ENCODE measurements around the gene ID2. TPM values are rescaled to one million over a fixed set of nuclear protein-coding genes. Genes with fewer than 3 reads are reported as not detected.

The ID2 gene
- total RNA-seq, 4 donors from 2014 or later = 143 to 391 (median 188) TPM

DNA sequence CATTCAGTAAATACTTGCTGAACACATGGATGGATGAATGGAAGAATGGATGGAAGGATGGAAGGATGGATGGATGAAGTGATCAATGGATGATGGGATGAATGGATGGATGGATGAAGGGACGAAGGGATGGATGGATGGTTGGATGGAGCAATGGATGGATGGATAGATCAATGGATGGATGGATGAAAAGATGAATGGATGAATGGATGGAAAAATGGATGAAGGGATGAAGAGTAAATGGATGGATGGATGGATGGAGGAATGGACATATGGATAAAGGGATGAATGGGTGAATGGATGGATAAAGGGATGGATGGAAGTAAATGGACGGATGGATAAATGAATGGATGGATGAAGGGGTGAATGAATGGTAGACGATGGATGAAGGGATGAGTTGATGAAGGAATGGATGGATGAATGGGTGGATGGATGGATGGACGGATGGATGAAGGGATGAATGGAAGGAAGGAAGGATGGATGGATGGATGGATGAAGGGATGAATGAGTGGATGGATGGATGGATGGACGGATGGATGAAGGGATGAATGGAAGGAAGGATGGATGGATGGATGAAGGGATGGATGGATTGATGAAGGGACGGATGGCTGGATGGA is 13.9 kb upstream of the ID2 start:
- Histone ChIP-seq H3K36me3 (no peaks in the 10 kb centered on the region), H3K27me3 (no peaks in the 10 kb centered on the region), H3K27ac (no peak overlapping the region), H3K9me3 (no peaks in the 10 kb centered on the region), H3K4me3 (no peak overlapping the region), H3K4me1 (no peaks in the 10 kb centered on the region)
- no peak for TF ChIP-seq POLR2A (IDR thresholded peaks at IDR 0.05)
- TF ChIP-seq, protein P1, sequence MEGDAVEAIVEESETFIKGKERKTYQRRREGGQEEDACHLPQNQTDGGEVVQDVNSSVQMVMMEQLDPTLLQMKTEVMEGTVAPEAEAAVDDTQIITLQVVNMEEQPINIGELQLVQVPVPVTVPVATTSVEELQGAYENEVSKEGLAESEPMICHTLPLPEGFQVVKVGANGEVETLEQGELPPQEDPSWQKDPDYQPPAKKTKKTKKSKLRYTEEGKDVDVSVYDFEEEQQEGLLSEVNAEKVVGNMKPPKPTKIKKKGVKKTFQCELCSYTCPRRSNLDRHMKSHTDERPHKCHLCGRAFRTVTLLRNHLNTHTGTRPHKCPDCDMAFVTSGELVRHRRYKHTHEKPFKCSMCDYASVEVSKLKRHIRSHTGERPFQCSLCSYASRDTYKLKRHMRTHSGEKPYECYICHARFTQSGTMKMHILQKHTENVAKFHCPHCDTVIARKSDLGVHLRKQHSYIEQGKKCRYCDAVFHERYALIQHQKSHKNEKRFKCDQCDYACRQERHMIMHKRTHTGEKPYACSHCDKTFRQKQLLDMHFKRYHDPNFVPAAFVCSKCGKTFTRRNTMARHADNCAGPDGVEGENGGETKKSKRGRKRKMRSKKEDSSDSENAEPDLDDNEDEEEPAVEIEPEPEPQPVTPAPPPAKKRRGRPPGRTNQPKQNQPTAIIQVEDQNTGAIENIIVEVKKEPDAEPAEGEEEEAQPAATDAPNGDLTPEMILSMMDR (IDR thresholded peaks at IDR 0.05) = no peak
- DNase-seq = no peak

DNA sequence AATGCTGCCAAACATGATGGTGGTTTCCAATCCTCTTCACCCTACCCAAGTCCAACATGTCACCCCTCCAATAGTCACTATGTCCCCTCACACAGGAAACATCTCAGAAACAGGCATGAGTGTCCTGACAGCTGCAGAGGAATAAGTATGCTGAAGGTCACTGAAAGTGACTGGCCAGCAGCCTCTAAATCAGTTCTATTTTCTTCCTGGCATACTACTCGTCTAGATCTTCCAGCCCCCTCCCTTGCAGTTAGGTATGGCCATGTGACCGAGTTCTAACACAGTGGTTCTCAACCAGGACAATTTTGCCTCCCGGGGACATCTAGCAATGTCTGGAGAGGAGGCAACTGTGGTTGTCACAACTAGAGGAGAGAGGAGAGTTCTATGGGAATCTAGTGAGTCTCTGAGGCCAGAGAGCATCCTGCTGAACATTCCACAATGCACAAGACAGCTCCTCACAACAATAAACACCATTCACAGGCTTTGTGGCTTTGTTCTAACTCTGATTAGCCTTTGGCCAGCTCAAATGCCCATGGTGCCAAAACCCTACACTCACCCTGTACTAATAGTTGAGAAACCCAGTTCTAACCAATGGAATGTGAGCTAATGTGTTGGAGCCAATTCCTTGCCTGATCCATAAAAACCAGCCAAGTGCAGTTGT is 12.6 kb upstream of the ID2 start:
- DNase-seq = no peak
- H3K4me3 ChIP-seq = no peak overlapping the region
- H3K4me1 ChIP-seq = no peaks in the 10 kb centered on the region
- no peak overlapping the region for H3K27ac ChIP-seq
- H3K9me3 ChIP-seq = no peaks in the 10 kb centered on the region
- H3K27me3 ChIP-seq = no peaks in the 10 kb centered on the region
- H3K36me3 ChIP-seq = no peaks in the 10 kb centered on the region
- TF ChIP-seq POLR2A (IDR thresholded peaks at IDR 0.05) = no peak
- TF ChIP-seq, protein P1 (IDR thresholded peaks at IDR 0.05) = no peak

- H3K9me3 ChIP-seq = peaks cover 0 to 9% (median 4%) of the 10 kb centered on the region in 4 donors
- TF ChIP-seq, protein P1 (IDR thresholded peaks at IDR 0.05) = no peak
- TF ChIP-seq POLR2A (IDR thresholded peaks at IDR 0.05) = no peak
- no peaks in the 10 kb centered on the region for H3K4me1 ChIP-seq
- no peak for DNase-seq
- H3K27ac ChIP-seq = no peak overlapping the region
- H3K27me3 ChIP-seq = no peaks in the 10 kb centered on the region
- no peaks in the 10 kb centered on the region for H3K36me3 ChIP-seq
- H3K4me3 ChIP-seq = no peak overlapping the region
These were observed 11.3 kb upstream of the ID2 start for GRCh38 chr2:8670580-8670979.

GRCh38 chr2:8671176-8671575 is 10.7 kb upstream of the ID2 start:
- H3K9me3 ChIP-seq = peaks cover 0 to 9% (median 4%) of the 10 kb centered on the region in 4 donors
- no peaks in the 10 kb centered on the region for H3K27me3 ChIP-seq
- H3K36me3 ChIP-seq = no peaks in the 10 kb centered on the region
- DNase-seq = no peak
- TF ChIP-seq, protein P1 (IDR thresholded peaks at IDR 0.05) = no peak
- H3K27ac ChIP-seq = no peak overlapping the region
- H3K4me1 ChIP-seq = peaks cover 0 to 5% (median 0%) of the 10 kb centered on the region in 4 donors
- H3K4me3 ChIP-seq = no peak overlapping the region

GRCh38 chr2:8671802-8672201 is 10.1 kb upstream of the ID2 start:
- TF ChIP-seq POLR2A (IDR thresholded peaks at IDR 0.05) = no peak
- TF ChIP-seq, protein P1 (IDR thresholded peaks at IDR 0.05) = no peak
- Histone ChIP-seq H3K27ac (no peak overlapping the region), H3K36me3 (no peaks in the 10 kb centered on the region), H3K9me3 (peaks cover 0 to 9% (median 4%) of the 10 kb centered on the region in 4 donors), H3K4me3 (no peak overlapping the region), H3K4me1 (peaks cover 0 to 10% (median 0%) of the 10 kb centered on the region in 4 donors), H3K27me3 (no peaks in the 10 kb centered on the region)
- DNase-seq = no peak
